Stimulated activated CD8-positive, alpha-beta memory T cell treated with anti-CD3 and anti-CD28 coated beads, Interleukin-7, amount 100 ng/mL, for 48 hours (primary cell): ENCODE results near the gene STRBP.

Source experiments
- DNase-seq, 2 donors: peaks; one replicate each; pipeline ENCODE4 v3.0.0-alpha.2; 2020; ENCODE audit warnings: low read depth in 1 of 2; ENCODE audit errors: extremely low read depth in 1 of 2

The STRBP gene

DNA sequence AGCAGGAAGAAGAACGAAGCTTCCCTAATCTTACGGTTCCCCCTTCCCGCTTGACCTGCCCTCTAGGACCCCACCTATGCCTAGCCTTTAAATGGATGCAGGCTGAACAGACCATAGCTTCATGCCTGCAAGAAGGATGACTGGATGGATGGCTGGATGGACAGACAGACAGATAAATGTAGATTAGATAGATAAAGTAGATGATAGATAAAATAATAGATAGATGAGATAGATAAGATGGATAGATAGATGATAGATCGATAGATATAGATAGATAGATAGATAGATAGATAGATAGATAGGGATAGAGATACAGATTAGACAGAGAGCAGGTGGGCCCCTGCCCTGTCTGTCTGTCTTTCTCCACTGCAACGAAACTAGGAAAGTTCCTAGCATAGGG is 162.9 kb downstream of the STRBP start:
- DNase-seq = no peak

DNA sequence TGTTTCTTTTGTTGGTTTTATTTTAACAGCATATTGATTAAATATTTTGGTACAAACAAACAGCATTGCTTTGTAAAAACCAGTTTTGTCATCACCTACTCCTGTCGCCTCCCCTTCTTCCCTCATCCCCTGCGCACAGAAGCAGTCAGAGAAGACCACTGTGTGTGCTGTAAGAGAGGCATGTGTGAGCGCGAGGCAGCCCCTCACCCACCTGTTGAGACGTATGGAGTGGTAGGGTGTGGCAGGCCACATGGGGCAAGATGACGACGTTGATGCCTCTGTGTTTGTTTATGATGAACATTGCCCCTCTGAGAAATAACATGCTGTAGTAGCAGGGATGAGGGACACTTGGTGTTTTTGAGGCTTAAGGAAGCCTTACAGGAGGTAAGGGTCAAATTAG is 163.6 kb downstream of the STRBP start:
- DNase-seq = no peak

DNA sequence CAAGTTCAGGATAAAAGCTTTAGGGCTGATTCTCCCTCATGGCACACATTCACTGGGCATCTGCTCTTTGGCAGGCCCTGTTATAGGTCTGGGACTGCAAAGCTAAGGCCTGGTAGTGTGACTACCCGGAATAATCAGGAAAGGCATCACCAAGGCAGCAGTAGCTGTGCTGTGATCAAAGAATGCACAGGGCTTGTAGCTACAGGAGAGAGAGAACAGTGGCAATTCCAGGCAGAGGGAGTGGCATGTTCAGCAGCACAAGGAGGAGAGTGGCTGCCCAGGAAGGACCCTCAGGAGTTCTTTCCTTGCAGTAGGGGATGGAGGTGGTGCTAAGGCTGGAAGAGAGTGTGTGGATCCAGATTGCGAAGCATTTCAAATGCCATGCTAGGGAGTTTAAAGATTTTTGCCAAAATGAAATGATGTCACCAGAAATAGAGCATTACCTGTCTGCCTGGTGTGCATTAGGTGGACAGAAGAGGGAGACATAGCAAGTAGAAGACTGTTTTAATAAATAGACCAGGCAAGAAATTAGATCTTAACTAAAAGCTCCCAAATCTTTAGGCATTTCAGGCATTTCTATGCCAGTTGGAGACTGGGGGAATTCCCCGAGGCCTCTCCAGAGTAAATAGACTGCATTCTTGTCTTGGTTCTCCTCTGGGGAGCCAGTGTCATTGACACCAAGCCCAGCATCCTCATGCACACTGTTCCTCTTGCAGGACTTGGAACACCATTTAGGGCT is 165.8 kb downstream of the STRBP start:
- no peak for DNase-seq

DNA sequence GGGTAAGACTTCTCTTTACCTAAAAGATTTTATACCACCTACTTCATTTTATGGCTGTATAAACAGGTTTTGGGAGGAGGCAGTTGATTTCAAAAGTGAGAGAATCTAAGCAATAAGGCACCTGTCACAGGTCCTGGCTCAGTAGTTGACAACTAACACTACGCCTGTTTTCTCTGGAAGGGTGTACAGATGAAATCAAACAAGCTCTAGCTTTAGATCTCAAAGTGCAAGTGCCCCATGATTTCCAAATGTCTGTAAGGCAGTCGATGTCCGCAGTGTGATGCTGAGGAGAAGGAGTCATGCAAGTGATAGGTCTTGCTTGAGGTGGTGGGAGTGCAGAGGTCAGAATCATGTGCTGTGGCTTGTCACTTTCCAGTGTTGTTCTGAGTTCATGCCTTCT is 168.8 kb downstream of the STRBP start:
- DNase-seq = no peak

- no peak for DNase-seq
Observed at GRCh38 chr9:123099042-123099441, 169.3 kb downstream of the STRBP start.

GRCh38 chr9:123098096-123098459 is 170.3 kb downstream of the STRBP start:
- DNase-seq = no peak

DNA sequence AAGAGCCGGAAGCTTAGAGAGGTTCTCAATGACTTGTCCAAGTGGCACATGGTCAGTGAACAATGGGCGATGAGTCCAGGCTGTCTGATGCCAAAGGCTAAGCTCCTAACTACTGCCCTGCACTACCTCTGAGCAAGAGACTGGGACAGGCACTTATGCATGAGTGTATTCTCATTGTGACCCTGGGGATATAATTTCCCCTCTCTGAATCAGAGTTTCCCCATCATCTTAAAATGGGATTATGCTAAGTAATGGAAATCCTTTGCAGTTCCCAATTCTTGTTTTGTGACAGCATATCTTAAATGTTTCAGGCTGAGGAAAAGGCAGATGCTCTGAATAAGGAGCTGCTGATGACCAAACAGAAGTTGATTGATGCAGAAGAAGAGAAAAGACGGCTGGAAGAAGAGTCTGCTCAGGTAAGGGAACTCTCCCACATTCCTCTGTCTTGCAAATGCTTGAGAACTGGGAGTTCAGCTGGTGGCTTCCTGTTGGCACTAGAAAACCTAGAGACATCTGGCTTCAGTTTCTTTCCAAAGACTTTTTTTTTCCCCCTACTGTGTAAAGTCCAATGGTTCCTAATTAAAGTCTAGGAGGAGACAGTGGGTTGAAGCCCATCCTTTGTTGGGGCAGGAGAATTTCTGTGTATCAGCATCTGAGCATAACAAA is 170.8 kb downstream of the STRBP start:
- no peak for DNase-seq

DNA sequence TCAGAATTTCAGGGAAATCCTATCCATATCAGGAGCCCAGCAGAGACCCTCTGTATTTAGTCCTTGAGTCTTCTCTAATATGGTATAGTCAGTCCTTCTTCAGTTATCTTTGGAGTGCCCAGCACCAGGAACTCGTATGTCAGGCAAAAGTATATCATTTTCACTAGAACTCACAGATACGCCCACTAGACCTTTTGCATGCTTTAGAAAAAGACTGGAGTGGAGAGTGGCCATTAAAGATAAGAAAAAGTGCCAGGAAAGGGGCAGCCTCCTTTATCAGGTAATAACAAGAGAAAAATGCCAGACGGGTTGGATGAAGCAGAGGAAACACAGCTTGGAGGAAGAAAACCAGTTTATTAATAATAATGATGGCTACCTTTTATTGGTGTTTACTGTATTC is 171.4 kb downstream of the STRBP start:
- DNase-seq = no peak

GRCh38 chr9:123093141-123093540 is 175.2 kb downstream of the STRBP start:
- no peak for DNase-seq

DNA sequence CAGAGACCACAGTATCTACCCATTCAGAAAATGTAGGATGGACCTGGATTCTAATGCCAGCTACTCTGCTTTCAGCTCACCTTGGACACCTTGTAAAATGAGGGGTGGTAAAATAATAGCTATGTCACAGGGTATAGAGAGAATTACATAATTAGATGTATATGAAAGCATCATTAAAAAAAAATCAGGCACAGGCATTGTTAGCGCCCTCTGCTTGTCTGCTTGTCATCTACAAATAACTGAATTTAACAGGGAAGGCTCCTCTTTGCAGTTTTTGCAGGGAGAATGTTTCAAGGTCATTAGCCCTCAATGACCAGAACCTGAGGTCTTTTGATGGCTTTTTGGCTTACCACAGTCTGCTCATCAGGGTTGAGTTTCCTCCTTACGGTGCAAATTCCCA is 176.9 kb downstream of the STRBP start:
- no peak for DNase-seq

- DNase-seq = no peak
Observed at GRCh38 chr9:123090956-123091355, 177.4 kb downstream of the STRBP start.

- no peak for DNase-seq
Observed at GRCh38 chr9:123090198-123090896, 178.0 kb downstream of the STRBP start.

- DNase-seq = no peak
Observed at GRCh38 chr9:123089790-123090189, 178.6 kb downstream of the STRBP start.

GRCh38 chr9:123089040-123089439 is 179.3 kb downstream of the STRBP start:
- no peak for DNase-seq

- DNase-seq = no peak
Observed at GRCh38 chr9:123087359-123087888, 181.0 kb downstream of the STRBP start.

DNA sequence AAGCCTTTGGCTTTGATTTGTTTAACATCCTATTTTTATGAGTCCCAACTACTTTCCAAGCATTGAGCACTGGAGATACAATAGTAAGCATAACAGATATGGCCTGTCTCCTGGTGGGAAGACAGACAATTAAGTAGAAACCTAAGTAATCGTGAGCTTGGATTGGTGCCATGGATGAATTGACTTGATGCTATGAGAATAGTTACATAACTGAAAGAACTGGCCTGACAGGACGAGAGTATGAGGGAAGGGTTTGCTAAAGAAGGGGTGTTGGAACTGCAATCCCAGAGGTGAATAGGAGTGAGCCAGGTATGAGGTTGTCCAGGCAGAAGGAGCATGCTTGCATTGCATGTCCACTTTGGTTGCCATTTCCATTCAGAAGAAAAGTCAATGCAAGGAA is 182.5 kb downstream of the STRBP start:
- DNase-seq = no peak

DNA sequence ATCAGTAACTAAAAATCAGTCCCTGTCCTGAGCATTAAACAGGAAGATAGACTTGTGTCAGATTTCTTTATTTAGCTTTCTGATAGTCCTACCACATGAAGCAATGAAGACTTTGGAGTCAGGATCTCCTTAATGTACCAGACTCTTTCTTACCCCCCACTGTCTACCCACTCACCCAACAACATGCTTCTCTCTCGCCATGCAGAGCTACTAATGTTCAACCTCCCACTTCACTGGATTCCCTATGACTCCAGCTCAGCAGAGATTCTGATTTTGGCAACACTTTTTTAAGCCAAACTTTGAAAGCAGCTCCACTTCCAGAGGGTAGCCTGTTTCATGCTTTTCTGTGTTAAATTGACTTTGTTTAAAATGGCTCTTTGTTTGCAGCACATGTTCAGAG is 184.1 kb downstream of the STRBP start:
- no peak for DNase-seq

DNA sequence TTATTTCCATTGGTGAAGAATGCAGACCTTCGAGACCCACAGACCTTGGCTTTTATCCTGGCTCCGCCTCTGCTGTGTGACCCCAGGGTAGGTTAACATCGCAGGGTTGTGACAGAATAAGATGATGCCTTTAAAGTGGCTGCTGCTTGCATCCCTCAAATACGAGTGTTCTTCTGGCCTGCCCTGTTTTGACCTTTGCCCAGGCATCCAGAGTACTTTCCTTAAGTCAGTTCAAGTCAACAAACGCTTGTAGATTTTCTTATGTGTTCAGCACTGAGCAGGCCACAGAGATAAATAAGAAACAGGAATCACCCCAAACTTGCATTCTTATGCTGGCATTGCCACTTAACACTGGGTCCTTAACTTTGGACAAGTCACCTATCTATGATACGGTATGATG is 184.7 kb downstream of the STRBP start:
- DNase-seq = no peak

- DNase-seq = no peak
Observed at GRCh38 chr9:123081824-123082223, 186.6 kb downstream of the STRBP start.

- DNase-seq = no peak
Observed at GRCh38 chr9:123080444-123080843, 187.9 kb downstream of the STRBP start.

- no peak for DNase-seq
Observed at GRCh38 chr9:123074628-123075027, 193.8 kb downstream of the STRBP start.

DNA sequence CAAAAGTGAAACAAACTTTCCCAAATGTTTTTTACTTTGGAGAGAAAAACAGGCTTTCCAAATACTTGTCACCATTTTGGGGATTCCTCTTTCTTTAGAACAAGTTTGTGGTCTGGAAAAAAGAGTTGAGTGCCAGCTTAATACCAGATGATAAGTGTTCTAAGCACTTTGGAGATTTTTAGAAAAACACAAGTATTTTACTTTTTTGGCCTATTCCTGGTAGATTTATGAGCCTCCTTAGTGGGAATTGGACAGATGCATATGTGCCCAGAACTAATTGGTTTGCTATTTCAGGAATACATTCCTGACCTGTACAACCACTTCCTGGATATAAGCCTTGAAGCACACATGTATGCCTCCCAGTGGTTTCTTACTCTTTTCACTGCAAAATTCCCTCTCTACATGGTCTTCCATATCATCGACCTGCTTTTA is 194.4 kb downstream of the STRBP start:
- no peak for DNase-seq
